ENCODE results near the gene GCKR.

GRCh38 chr2:27572998-27573429 is 76.4 kb downstream of the GCKR start:
- no peak for TF ChIP-seq CTCF (IDR thresholded peaks at IDR 0.05; ENCODE audit: poor library complexity)
- TF ChIP-seq EZH2 (IDR thresholded peaks at IDR 0.05; ENCODE audit: borderline replicate concordance): no peak
- TF ChIP-seq EZH2phosphoT487 (IDR thresholded peaks at IDR 0.05; ENCODE audit: low read depth, severe bottlenecking, unreplicated experiment): no peak
